ENCODE measurements around the gene ATP5PD.
"Not testable (repeated sequence)": the region's sequence is repeated elsewhere in the genome, so short reads cannot be mapped to it uniquely, and the experiment has no call there.

Gene ATP5PD

GRCh38 chr17:75051941-75052340, 5.2 kb upstream of the ATP5PD start:
- no peak for DNase-seq (ENCODE audit: low read depth in 2 of 2)

- no peak for DNase-seq (ENCODE audit: low read depth in 2 of 2)
Measured at GRCh38 chr17:75049706-75050105, 2.9 kb upstream of the ATP5PD start.

GRCh38 chr17:75049057-75049456, 2.3 kb upstream of the ATP5PD start:
- no peak for DNase-seq (ENCODE audit: low read depth in 2 of 2)

DNA sequence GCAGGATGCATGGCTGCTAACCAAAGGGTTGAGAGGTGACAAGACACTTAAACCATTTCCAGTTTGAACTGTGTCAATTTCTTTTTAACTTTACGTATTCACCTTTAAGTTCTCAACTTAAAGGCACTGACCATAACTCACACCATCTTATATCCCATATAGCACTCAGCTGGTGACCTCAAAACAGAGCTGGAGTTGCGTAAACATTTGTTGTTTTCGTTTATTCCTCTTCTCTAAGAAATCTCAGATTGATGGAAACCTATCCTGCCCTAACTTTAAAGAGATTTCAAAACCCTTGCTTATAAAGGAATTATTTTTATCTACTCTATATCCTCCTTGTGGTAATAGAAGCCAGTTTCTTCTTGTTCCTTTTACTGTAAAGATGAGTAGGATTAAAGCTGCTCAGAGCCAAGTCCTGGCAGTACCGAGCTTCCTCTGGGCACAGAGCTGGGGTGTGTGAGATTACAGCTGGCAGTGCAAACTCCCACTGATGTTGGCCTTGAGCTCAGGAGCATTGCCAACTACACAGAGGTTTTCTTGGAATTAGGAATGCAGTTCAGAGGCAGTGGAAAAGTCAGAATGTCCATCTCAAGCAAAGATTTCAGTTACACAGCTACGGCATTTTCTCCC, 1.6 kb upstream of the ATP5PD start:
- DNase-seq (ENCODE audit: low read depth in 2 of 2): no peak

DNA sequence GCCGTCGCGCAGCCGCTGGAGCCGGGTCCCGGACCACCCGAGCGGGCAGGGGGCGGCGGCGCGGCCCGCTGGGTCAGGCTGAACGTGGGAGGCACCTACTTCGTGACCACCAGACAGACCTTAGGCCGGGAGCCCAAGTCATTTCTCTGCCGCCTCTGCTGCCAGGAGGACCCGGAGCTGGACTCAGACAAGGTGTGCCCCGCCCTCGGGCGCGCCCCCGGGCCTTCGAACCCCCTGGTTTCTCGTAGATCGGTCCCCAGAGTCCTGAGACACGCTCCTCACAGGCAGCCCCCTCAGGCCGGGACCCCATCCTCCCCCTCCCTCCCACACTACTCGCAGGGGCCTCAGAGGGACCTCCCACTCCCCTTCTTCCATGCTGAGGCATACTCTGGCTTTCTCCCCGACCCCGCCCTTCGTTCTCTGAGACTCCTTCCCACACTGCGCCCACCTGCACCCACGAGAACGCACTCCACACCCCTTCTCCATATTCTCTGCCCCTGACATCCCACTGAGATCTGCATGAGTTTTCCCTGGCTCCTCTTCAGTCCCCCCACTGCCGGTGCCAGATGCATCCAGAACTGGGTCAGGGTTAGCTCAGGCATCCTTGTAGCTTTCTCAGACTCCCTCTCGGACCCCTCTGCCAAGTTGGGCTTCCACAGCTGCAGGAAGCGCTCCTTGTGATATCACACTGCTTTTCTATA, 779 bp upstream of the ATP5PD start:
- DNase-seq (ENCODE audit: low read depth in 2 of 2): no peak

DNA sequence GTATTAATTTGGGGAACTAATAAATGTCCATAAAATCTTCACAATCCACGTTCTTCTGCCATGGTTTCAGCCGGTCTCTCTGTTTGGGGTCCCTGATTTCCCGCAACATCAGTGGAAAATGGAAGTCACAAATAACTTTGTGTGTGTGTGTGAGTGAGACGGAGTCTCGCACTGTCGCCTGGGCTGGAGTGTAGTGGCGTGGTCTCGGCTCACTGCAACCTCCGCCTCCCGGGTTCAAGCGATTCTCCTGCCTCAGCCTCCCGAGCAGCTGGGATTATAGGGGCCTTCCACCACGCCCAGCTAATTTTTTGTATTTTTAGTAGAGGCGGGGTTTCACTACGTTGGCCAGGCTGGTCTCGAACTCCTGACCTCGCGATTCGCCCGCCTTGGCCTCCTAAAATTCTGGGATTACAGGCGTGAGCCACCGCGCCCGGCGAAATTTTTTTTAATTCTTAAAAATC, 793 bp downstream of the ATP5PD start:
- not testable (repeated sequence) for DNase-seq (ENCODE audit: low read depth in 2 of 2)

GRCh38 chr17:75044716-75045115, 2.1 kb downstream of the ATP5PD start:
- no peak for DNase-seq (ENCODE audit: low read depth in 2 of 2)

GRCh38 chr17:75043789-75044188, 3.0 kb downstream of the ATP5PD start:
- DNase-seq (ENCODE audit: low read depth in 2 of 2): not testable (repeated sequence)

DNA sequence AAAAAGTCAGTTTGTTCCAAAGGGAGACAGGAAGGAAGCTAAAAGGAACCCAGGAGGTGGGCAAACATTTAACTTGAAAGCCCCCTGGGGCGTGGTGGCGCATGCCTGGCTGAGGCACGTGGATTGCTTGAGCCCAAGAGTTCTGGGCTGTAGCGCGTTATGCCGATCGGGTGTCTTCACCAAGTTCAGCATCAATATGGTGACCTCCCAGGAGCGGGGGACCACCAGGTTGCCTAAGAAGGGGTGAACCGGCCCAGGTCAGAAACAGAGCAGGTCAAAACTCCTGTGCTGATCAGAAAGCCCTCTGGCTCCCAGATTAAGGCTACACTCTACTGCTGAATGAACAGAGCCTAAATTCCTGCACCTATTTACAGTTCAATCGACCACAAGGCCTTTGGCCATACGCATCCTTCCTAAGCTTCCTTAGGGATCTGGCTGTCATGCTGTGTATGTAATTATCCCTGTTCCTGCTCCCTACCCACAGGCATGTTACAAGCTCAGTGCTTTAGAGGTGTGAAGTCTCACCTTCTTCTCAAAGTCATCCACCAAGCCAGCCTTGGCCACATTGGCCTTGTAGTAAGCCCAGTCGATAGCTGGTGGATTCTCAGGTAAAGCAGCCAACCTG, 5.0 kb downstream of the ATP5PD start:
- no peak for DNase-seq (ENCODE audit: low read depth in 2 of 2)

- no peak for DNase-seq (ENCODE audit: low read depth in 2 of 2)
Measured at GRCh38 chr17:75039238-75039637, 7.5 kb downstream of the ATP5PD start.

GRCh38 chr17:75036643-75037268, 10.0 kb downstream of the ATP5PD start:
- peak; percentile 47 to 61 for DNase-seq (ENCODE audit: low read depth in 2 of 2)

GRCh38 chr17:75034236-75034908, 12.4 kb downstream of the ATP5PD start:
- peak; percentile 89 to 90 for DNase-seq (ENCODE audit: low read depth in 2 of 2)

DNA sequence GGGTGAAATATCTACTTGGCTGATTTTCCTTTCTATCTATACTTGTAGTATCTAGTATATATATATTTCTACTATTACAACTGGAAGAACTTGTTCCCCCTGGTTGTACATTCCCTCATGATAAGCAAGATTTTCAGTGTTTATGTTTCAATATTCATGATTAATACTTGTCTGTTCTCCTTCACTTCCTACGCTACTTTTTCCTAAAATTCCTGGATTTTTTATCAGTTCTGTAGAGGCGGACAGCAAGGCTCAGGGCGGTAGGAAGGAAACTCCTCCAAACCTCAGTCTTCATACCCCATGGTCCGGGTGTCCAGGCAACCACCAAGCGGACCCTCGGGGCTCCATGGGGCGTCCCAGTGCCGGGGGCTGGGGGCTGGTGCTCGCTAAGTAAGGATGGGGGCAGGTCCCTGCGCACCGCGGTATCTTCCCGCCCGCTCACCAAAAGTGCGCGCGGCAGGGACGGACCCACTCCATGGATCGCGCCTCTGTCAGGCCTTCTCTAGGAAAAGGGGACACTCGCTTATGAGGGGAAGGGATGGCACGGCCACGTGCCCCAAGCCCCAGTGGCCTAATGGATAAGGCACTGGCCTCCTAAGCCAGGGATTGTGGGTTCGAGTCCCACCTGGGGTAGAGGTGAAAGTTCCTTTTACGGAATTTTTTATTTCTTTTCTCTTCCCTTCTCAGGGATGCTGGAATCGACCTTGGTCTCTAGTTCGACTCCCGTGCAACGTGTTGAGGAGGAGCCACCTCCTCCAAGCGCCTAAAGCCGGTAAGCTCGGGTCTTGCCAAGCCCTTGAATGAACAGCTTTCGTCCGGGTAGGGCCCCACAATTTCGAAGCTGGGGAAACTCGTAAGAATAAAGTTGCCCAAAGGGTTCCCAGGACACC, 13.2 kb downstream of the ATP5PD start:
- peak; percentile 90 to 95 for DNase-seq (ENCODE audit: low read depth in 2 of 2)

- DNase-seq (ENCODE audit: low read depth in 2 of 2): no peak
Measured at GRCh38 chr17:75032720-75033280, 14.0 kb downstream of the ATP5PD start.

GRCh38 chr17:75031972-75032719, 14.6 kb downstream of the ATP5PD start:
- DNase-seq (ENCODE audit: low read depth in 2 of 2): peak in 1 of 2 donors; percentile 46

GRCh38 chr17:75030161-75030560, 16.6 kb downstream of the ATP5PD start:
- DNase-seq (ENCODE audit: low read depth in 2 of 2): no peak

- not testable (repeated sequence) for DNase-seq (ENCODE audit: low read depth in 2 of 2)
Measured at GRCh38 chr17:75026650-75027049, 20.1 kb downstream of the ATP5PD start.

DNA sequence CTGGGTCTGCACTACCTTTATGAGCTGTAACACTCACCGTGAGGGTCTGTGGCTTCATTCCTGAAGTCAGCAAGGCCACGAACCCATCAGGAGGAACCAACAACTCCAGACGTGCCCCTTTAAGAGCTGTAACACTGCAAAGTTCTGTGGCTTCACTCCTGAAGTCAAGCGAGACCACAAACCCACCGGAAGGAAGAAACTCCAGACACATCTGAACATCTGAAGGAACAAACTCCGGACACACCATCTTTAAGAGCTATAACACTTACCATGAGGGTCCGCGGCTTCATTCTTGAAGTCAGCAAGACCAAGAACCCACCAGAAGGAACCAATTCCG, 21.4 kb downstream of the ATP5PD start:
- not testable (repeated sequence) for DNase-seq (ENCODE audit: low read depth in 2 of 2)

- DNase-seq (ENCODE audit: low read depth in 2 of 2): peak in 1 of 2 donors; percentile 30
Measured at GRCh38 chr17:75024686-75025397, 21.9 kb downstream of the ATP5PD start.
